Spleen (tissue), 11 donors: Measurements from ENCODE around the gene GIPC1. TPM values are rescaled to one million over a fixed set of nuclear protein-coding genes. Genes with fewer than 3 reads are reported as not detected.

ENCODE experiments used
- DNase-seq: peaks from one replicate; pipeline ENCODE4 v3.0.0-alpha.2; 2020
- H3K27ac ChIP-seq, 8 donors: fragments of 200-600 bp; sonication (generic) in 7 of 8; 1 replicate in 4 of 8; 2 replicates in 4 of 8; pipeline versions ENCODE4 v1.5.0 to v1.8.0; 2016 to 2021; ENCODE audit warnings: inconsistent platforms in 4 of 8, mild to moderate bottlenecking in 4 of 8, moderate library complexity in 1 of 8
- H3K27me3 ChIP-seq, 7 donors: fragments of 200-600 bp; sonication (generic) in 6 of 7; replicated peaks in 1 of 7; 1 replicate in 4 of 7; 2 replicates in 3 of 7; pipeline versions ENCODE4 v1.5.0 to v1.8.0; 2016 to 2021; ENCODE audit warnings: inconsistent platforms in 3 of 7, mild to moderate bottlenecking in 1 of 7
- H3K36me3 ChIP-seq, 6 donors: fragments of 200-600 bp; sonication (generic) in 5 of 6; 1 replicate in 4 of 6; 2 replicates in 2 of 6; pipeline versions ENCODE4 v1.5.0 to v1.8.0; 2016 to 2021; ENCODE audit warnings: inconsistent platforms in 2 of 6
- H3K4me1 ChIP-seq, 6 donors: fragments of 200-600 bp; sonication (generic) in 5 of 6; 1 replicate in 3 of 6; 2 replicates in 3 of 6; pipeline versions ENCODE4 v1.5.0 to v1.8.0; 2016 to 2021; ENCODE audit warnings: inconsistent platforms in 3 of 6
- H3K4me3 ChIP-seq, 8 donors: fragments of 200-600 bp; sonication (generic) in 7 of 8; 1 replicate in 4 of 8; 2 replicates in 4 of 8; pipeline versions ENCODE4 v1.5.0 to v1.8.0; 2016 to 2021; ENCODE audit warnings: inconsistent platforms in 4 of 8, mild to moderate bottlenecking in 4 of 8, moderate library complexity in 2 of 8
- H3K9me3 ChIP-seq, 8 donors: fragments of 200-600 bp; sonication (generic) in 7 of 8; 1 replicate in 4 of 8; 2 replicates in 4 of 8; pipeline versions ENCODE4 v1.5.0 to v1.8.0; 2016 to 2021; ENCODE audit warnings: inconsistent platforms in 4 of 8
- POLR2A ChIP-seq, 3 donors: fragments of 450-650 bp; IDR thresholded peaks; one replicate each; pipeline ENCODE4 v1.5.1; 2017; ENCODE audit warnings: antibody characterized with exemption in 3 of 3, mild to moderate bottlenecking in 1 of 3
- POLR2AphosphoS5 ChIP-seq, 3 donors: sonication (generic); formaldehyde crosslinking; IDR thresholded peaks; one replicate each; pipeline ENCODE4 v1.5.1; 2017; ENCODE audit warnings: antibody characterized with exemption in 3 of 3
- WGBS, 5 donors: extraction: QIAGEN DNeasy Blood & Tissue Kit in 3 of 5; methylation state at CpG; one replicate each; pipeline versions ENCODE4 v1.1.5 to v1.1.7; 2013 to 2018; 5-methylcytosine and 5-hydroxymethylcytosine counted together
- intact Hi-C: fragments of 100-400 bp; cut with DNase I; formaldehyde crosslinking; loops from one replicate; pipeline ENCODE4 v1.15.0; 2023; ENCODE audit warnings: low total_unique reads
- polyA plus RNA-seq, 3 donors: library from polyadenylated mRNA; stranded (reverse); fragments of 200-250 nt; gene quantifications; one replicate each; pipeline ENCODE4 v1.2.1, GENCODE V29; 2013
- total RNA-seq, 7 donors: library from RNA; depleted of rRNA in 3 of 7; stranded (reverse); fragments of >200 nt in 3 of 7; fragmentation: NEBNext Ultra II Directional in 4 of 7; extraction: Animal tissue kit (Norgen Biotek cat#: 25700) in 4 of 7; gene quantifications; one replicate each; pipeline versions ENCODE4 v1.1.0 to v1.2.1, GENCODE V29; 2016 to 2021
- TF ChIP-seq, protein P1 (sequence below), 11 experiments: fragments of 200-600 bp in 7 of 11; fragments of 450-650 bp in 4 of 11; sonication (generic) in 4 of 11; IDR thresholded peaks in 8 of 11; conservative IDR thresholded peaks in 3 of 11; 1 replicate in 7 of 11; 2 replicates in 4 of 11; pipeline versions ENCODE4 v1.4.0 to v1.8.0; 2016 to 2021; ENCODE audit warnings: antibody characterized with exemption in 11 of 11, inconsistent platforms in 4 of 11, mild to moderate bottlenecking in 1 of 11
- donor health status: healthy with polysubstance abuse.
- donor health status: DM: no; HTN: no; CAD: no; lungs with moderate emphysema.
- donor health status: DM: no; HTN: no; CAD: no.
- donor health status: Bipolar disorder and iron deficiency.
- donor health status: healthy.
- donor health status: DM: no; HTN: no; CAD: no.
- donor health status: DM: yes; HTN: yes; CAD: no.

GIPC1 gene
- total and polyA plus RNA-seq, 10 donors = 17.1 to 58.1 (median 30.7) TPM

DNA sequence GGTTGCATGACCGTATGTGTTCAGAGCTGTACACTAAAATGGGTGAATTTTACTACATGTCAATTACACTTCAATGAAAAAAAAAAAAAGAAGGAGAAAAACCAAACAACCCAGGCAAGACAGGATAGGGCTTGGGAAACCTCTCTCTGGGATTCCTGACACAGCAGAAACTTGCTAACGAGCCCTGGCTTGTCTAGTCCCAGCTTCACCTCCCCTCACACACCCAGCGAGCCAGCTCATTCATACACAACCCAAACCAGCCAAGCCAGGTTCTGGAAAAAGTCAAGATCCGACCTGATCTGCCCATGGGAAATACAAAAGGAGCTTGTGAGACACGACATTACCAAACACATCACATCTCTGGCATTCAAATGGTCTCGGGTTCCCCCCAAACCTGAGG is 29.8 kb upstream of the GIPC1 start:
- Histone ChIP-seq H3K36me3 (no peaks in the 10 kb centered on the region), H3K4me3 (no peak overlapping the region), H3K27me3 (no peaks in the 10 kb centered on the region), H3K4me1 (peaks cover 5 to 63% (median 30%) of the 10 kb centered on the region in 6 donors), H3K27ac (no peak overlapping the region), H3K9me3 (no peaks in the 10 kb centered on the region)
- 79 to 92% (median 85%) methylated on average over 6 of the region's 6 CpGs for WGBS, 5 donors
- TF ChIP-seq, protein P1, sequence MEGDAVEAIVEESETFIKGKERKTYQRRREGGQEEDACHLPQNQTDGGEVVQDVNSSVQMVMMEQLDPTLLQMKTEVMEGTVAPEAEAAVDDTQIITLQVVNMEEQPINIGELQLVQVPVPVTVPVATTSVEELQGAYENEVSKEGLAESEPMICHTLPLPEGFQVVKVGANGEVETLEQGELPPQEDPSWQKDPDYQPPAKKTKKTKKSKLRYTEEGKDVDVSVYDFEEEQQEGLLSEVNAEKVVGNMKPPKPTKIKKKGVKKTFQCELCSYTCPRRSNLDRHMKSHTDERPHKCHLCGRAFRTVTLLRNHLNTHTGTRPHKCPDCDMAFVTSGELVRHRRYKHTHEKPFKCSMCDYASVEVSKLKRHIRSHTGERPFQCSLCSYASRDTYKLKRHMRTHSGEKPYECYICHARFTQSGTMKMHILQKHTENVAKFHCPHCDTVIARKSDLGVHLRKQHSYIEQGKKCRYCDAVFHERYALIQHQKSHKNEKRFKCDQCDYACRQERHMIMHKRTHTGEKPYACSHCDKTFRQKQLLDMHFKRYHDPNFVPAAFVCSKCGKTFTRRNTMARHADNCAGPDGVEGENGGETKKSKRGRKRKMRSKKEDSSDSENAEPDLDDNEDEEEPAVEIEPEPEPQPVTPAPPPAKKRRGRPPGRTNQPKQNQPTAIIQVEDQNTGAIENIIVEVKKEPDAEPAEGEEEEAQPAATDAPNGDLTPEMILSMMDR (IDR thresholded peaks at IDR 0.05 in 8 of 11, conservative IDR thresholded peaks at IDR 0.05 in 3 of 11) = no peak
- TF ChIP-seq POLR2AphosphoS5 (IDR thresholded peaks at IDR 0.05) (no peak), POLR2A (IDR thresholded peaks at IDR 0.05) (no peak)
- intact Hi-C loops = no loop called here
- no peak for DNase-seq

DNA sequence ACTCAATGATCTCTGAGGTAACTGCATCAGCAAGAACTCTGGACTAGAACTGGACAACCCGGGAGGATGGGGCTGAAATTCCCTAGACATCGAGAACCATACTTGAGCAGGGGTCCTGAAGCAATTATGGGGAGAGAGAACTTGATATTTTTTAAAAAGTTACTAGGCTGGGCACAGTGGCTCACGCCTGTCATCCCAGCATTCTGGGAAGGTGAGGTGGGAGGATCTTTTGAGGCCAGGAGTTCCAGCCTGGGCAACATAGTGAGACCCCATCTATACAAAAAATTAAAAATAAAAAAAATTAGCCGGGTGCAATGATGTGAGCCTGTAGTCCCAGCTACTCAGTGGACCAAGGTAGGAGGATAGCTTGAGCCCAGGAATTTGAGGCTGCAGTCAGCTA is 24.6 kb upstream of the GIPC1 start:
- Histone ChIP-seq H3K4me3 (no peak overlapping the region), H3K9me3 (no peaks in the 10 kb centered on the region), H3K36me3 (peaks cover 0 to 13% (median 10%) of the 10 kb centered on the region in 6 donors), H3K4me1 (peaks cover 27 to 82% (median 48%) of the 10 kb centered on the region in 6 donors), H3K27me3 (no peaks in the 10 kb centered on the region), H3K27ac (peak overlapping the region in 7 of 8 donors; percentile 70 to 100 (median 99))
- intact Hi-C loops = no loop called here
- no peak for TF ChIP-seq POLR2A (IDR thresholded peaks at IDR 0.05)
- TF ChIP-seq, protein P1 (IDR thresholded peaks at IDR 0.05 in 8 of 11, conservative IDR thresholded peaks at IDR 0.05 in 3 of 11) = no peak
- TF ChIP-seq POLR2AphosphoS5 (IDR thresholded peaks at IDR 0.05) = no peak
- WGBS, 5 donors = 91 to 96% (median 93%) methylated on average over 4 of the region's 4 CpGs
- no peak for DNase-seq

DNA sequence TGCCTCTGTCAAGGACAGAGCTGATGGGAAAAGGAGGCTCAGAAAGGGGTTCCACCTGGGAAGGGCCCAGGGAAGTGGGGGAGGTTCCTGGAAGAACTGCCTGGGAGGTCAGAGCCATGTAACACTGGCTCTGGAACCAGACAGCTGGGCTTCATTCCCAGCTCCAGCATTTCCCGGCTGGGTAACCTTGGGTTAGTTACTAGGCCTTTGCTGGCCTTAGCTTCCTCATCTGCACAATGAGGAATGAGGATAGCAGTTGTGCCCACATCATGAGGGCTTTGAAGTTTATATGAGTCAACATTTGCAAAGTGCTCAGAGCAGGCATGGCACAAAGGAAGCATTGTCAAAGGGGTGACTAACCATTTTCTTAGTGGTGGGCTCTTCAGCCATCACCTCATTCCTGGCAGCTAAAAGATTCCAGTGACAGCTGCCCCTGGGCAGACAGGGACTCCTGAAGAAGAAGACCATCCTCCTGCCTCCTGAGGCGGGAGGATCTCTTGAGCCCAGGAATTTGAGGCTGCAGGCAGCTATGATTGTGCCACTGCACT is 24.0 kb upstream of the GIPC1 start:
- 66 to 78% (median 75%) methylated on average over 1 to 2 of the region's 2 CpGs for WGBS, 5 donors

DNA sequence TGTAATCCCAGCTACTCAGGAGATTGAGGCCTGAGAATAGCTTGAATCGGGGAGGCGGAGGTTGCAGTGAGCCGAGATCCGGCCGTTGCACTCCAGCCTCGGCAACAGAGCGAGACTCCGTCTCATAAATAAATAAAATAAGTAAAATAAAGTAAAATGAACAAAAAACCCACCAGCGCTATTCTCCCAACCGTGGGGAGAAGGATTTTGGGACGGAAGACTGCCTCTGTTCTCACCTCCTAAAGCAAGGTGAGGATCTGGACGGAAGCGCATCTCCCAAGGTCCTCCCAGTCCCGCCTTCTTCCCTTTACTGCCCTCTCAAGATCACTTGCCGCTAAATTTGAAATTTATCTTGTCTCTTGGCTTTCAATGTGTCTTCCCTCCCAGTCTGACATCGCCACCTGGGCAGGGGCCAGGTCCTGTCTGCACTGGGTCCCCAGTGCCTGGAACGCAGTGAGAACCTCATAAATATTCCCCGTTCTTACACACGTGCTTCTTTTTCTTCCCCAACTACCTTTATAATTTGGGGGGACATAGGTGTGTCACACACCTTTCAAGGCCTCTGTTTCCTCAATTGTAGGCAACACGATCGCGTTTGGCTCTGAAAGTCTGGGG is 23.4 kb upstream of the GIPC1 start:
- intact Hi-C loops = no loop called here
- TF ChIP-seq POLR2A (IDR thresholded peaks at IDR 0.05) = no peak
- TF ChIP-seq POLR2AphosphoS5 (IDR thresholded peaks at IDR 0.05) = no peak
- TF ChIP-seq, protein P1 (IDR thresholded peaks at IDR 0.05 in 8 of 11, conservative IDR thresholded peaks at IDR 0.05 in 3 of 11) = no peak
- H3K36me3 ChIP-seq = peaks cover 0 to 25% (median 21%) of the 10 kb centered on the region in 6 donors
- no peaks in the 10 kb centered on the region for H3K9me3 ChIP-seq
- peaks cover 39 to 88% (median 60%) of the 10 kb centered on the region in 6 donors for H3K4me1 ChIP-seq
- WGBS, 5 donors = 91 to 94% (median 93%) methylated on average over 22 of the region's 22 CpGs
- peak overlapping the region; percentile 96 to 100 (median 99) for H3K27ac ChIP-seq
- peak overlapping the region in 2 of 8 donors; percentile 90 to 94 for H3K4me3 ChIP-seq
- DNase-seq = no peak
- no peaks in the 10 kb centered on the region for H3K27me3 ChIP-seq

More for the DNA sequence above, 24.0 kb upstream of the GIPC1 start:
- DNase-seq = no peak
- Histone ChIP-seq H3K4me1 (peaks cover 33 to 88% (median 54%) of the 10 kb centered on the region in 6 donors), H3K9me3 (no peaks in the 10 kb centered on the region), H3K27me3 (no peaks in the 10 kb centered on the region), H3K36me3 (peaks cover 0 to 19% (median 16%) of the 10 kb centered on the region in 6 donors), H3K27ac (peak overlapping the region; percentile 6 to 100 (median 99)), H3K4me3 (no peak overlapping the region)
- TF ChIP-seq, protein P1 (IDR thresholded peaks at IDR 0.05 in 8 of 11, conservative IDR thresholded peaks at IDR 0.05 in 3 of 11) = no peak
- TF ChIP-seq POLR2AphosphoS5 (IDR thresholded peaks at IDR 0.05) (peak in 1 of 3 donors; percentile 38), POLR2A (IDR thresholded peaks at IDR 0.05) (no peak)
- intact Hi-C loops = no loop called here
